NCI-H2081 treated with DMSO at 0.1 percent for 48 hours (cell line): ENCODE measurements around the gene IGSF21.
"Not testable (repeated sequence)": the region's sequence is repeated elsewhere in the genome, so short reads cannot be mapped to it uniquely, and the experiment has no call there.

Experiments used
- DNase-seq: peaks from one replicate; lab custom pipeline; 2025; lab: John Stamatoyannopoulos, UW

Gene IGSF21

GRCh38 chr1:18360251-18360650 lies 252.7 kb downstream of the IGSF21 start:
- no peak for DNase-seq

GRCh38 chr1:18362150-18362549 lies 254.6 kb downstream of the IGSF21 start:
- DNase-seq: no peak

GRCh38 chr1:18363436-18363835 lies 255.8 kb downstream of the IGSF21 start:
- no peak for DNase-seq

GRCh38 chr1:18365099-18365705 lies 257.6 kb downstream of the IGSF21 start:
- DNase-seq: no peak

GRCh38 chr1:18372505-18372904 lies 264.9 kb downstream of the IGSF21 start:
- not testable (repeated sequence) for DNase-seq

DNA sequence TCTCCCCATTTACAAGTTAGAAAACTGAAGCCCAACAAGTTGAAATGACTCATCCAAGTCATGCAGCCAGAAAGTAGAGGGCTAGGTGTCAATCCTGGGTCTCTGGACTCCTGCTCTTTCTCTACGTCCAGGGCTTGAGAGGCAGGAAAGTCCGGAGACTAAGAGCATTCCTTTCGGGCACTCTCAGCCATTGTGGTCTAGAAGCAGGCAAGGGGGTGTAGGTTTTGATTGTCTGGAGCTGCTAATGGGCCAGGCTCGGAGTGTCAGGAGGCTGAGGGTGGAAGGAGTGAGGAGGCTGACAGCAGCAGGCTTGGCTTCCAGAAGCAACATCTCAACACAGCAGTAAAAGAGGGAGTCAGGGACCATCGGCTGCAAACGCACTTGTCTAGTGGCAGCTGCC lies 265.6 kb downstream of the IGSF21 start:
- no peak for DNase-seq

DNA sequence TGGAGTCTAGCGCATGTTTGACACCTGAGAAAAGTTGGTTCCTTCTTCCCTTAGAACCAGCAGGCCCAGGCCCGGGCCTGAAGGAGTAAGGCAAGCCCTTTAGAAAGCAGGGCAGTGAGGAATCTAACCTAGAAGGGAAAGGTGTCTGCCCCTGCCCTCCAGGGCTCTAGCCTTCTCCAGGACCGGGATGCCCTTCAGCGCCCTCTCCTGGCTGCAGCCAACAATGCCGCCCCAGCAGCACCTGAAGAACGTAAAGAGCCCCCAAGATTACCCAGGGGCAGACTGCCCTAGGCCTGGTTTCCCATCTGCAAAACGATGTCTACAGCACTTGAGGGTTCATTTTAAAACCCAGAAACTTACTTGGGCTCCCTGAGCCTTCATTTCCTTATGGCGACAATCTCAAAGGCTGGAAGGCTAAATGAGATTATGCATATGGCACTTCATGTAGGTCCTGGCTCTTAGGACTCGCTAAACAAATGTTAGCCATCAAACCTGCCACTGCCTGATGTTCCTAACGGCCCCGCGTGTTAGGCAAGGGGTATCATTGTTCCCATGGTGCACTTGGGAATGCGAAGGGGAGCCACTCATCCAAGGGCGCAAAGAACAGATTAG lies 266.4 kb downstream of the IGSF21 start:
- DNase-seq: no peak

DNA sequence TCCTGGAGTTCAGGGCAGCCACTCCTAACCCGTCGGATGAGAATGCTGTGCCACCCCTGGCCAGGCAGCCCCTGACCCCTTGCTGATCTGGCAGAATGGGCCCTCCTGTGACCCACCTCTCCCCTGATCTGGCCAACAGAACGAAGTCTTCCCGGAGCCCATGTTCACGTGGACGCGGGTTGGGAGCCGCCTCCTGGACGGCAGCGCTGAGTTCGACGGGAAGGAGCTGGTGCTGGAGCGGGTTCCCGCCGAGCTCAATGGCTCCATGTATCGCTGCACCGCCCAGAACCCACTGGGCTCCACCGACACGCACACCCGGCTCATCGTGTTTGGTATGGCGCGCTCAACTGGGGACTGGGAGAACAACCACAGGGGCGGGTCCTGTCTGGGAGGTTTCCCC lies 269.1 kb downstream of the IGSF21 start:
- no peak for DNase-seq

DNA sequence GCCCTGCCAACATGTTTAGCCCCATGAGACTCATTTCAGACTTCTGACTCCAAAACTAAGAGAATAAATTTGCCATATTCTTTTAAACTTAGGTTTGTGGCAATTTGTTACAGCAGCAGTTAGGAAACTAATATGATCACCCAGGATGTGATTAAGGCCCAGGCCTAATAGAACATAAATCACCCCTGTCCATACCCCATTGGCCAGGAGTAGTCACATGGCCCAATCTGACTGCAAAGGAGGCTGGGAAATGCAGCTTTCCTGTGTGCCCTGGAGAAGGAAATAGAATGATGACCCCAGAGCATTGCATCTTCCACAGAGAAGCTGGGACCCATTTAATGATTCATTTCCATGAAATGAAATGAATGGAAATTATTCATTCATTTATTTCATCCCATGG lies 272.7 kb downstream of the IGSF21 start:
- DNase-seq: no peak

GRCh38 chr1:18384059-18384458 lies 276.5 kb downstream of the IGSF21 start:
- no peak for DNase-seq

- DNase-seq: no peak
Measured at GRCh38 chr1:18384471-18384870, 276.9 kb downstream of the IGSF21 start.

- no peak for DNase-seq
Measured at GRCh38 chr1:18385239-18385790, 277.7 kb downstream of the IGSF21 start.

DNA sequence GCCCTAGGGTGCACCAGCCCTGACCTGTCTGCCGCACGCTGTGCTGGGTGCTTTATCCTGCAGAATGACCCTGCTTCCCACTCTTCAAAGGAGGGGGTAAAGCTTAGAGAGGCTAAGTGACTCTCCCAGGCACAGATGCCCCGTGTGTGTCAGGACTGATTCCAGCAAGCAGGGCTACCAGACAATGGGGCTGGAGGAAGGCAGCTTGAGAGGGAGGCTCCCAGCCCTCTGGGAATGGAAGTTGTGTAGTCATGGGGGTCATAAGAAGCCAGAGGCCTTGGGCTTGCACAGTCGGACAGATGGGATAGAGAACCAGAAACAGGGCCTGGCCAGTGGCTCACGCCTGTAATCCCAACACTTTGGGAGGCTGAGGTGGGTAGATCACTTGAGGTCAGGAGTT lies 279.0 kb downstream of the IGSF21 start:
- no peak for DNase-seq

DNA sequence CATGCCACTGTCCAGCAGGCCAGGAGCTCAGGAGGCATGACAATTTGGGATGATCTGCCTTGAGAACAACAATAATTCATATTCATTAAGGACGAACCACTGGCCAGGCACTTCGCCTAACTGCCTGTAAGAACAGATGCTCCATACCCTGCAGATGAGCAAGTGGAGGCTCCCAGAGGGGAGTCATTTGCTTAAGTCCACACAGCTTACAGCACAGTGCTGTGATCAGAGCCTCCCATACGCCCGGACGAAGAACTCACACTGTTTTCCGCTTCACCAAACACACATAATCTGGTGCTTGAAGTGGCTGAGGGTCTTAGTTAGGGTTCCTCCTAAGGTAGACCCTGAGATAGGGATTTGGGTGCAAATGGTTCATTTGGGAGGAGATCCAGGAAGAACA lies 279.7 kb downstream of the IGSF21 start:
- no peak for DNase-seq

GRCh38 chr1:18390953-18391352 lies 283.4 kb downstream of the IGSF21 start:
- no peak for DNase-seq

DNA sequence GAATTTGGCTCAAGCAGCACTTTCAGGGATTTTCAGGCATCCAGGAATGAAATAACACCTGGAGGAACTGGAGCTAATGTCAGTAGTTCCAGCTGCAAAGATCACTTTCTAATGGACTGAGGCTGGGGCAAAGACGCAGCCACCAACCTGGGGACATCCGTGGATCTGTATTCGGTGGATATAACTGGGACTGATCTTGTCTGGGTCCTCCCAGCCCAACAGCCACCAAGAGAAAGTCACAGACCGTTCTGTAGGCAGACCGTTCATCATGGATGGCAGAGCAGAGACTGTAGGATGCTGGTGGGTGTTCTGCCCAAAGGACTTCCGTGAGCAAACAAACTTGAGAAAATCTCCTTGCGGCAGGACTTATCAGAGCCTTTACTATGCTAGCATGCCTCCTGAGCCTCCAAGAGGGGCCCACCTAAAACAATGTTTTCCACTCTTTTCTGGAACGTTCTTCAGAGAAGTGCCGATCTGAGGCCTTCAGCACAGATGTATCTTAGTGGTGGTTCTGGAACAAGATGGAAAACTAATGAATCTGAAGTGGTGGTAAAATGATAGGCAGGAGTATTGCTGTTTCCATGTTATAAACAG lies 287.1 kb downstream of the IGSF21 start:
- DNase-seq: no peak

DNA sequence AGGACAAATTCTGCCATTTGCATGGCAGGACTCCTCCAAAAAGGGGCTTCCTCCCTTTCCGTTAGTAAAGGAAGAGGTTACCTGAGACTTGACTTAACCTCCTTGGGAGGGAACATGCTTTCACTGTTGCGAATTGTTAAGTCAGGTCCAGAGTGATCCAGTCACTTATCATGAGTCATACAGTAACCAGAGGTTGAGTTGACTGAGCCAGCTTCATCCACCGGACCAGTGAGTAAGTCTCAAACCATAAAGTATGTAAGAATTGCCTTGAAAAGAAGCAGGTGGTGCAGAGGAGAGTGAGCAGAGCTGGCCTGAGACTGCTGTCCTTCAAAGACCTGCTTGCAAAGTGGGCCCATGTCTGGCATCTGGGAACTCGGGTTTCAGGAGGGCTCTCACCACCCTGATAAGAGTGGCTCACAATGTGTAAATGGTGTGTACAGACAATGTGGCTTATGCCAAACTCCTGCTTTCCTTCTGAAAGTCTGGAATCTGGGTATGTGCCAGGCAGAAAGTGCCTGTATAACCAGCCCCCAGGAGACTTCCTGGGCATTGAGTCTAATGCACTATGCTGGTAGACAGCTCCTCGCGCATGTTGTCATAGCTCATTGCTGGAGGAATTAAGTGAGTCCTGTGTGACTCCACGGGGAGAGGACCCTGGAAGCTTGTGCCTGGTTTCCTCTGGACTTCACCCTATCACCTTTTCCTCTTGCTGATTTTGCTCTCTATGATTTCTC lies 288.8 kb downstream of the IGSF21 start:
- DNase-seq: no peak

- DNase-seq: no peak
Measured at GRCh38 chr1:18397641-18398040, 290.0 kb downstream of the IGSF21 start.

DNA sequence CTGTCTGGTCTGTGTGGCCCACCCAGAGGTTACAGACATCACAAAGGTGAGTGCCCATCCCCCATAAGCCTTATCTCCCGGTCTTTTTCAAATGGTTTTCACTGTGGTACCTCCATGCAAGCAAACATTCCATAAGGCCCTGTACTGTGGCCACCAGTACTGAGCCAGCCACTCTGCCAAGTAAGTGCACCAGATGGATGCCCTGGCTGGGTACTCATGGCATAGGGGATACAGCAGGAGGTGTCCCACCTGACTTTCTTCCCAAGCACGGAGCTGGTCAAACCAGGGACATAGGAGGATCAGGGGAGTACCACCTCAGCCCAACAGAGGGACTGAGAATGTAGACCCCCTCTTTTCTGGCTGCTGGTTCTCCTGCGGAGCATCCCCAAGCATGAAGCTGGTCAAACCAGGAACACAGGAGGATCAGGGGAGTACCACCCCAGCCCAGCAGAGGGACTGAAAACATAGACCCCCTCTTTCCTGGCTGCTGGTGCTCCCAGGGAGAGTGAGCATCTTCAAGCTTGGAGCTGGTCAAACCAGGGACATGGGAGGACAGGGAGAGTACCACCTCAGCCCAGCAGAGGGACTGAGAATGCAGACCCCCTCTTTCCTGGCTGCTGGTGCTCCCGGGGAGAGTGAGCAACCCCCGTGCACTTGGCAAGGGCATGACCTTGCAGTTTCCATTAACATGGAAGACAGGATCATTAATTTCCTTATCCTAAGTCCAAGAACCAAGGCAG lies 291.4 kb downstream of the IGSF21 start:
- DNase-seq: no peak

- no peak for DNase-seq
Measured at GRCh38 chr1:18400347-18401102, 292.9 kb downstream of the IGSF21 start.

GRCh38 chr1:18401921-18402320 lies 294.3 kb downstream of the IGSF21 start:
- DNase-seq: no peak
